SK-N-MC (cell line): ENCODE results near the gene MTARC2.

ENCODE experiments used
- DNase-seq: peaks from one replicate; pipeline ENCODE4 v3.0.0-alpha.2; 2011; ENCODE audit warnings: low read depth, low spot score
- H3K27ac ChIP-seq: fragments of 200-600 bp; sonication (generic); 2 replicates; pipeline ENCODE4 v1.5.1; 2016; ENCODE audit warnings: mixed run types
- H3K36me3 ChIP-seq: fragments of 200-600 bp; sonication (generic); 2 replicates; pipeline ENCODE4 v1.6.1; 2017; ENCODE audit warnings: antibody characterized with exemption, low read length, mixed read lengths; ENCODE audit not compliant: insufficient read depth
- H3K4me3 ChIP-seq: fragments of 200-600 bp; sonication (generic); 2 replicates; pipeline ENCODE4 v1.5.1; 2016
- H3K9ac ChIP-seq: fragments of 200-600 bp; sonication (generic); 2 replicates; pipeline ENCODE4 v1.8.0; 2017; ENCODE audit warnings: mixed run types, mixed read lengths; ENCODE audit not compliant: insufficient read length
- H3K9me3 ChIP-seq: fragments of 200-600 bp; sonication (generic); 2 replicates; pipeline ENCODE4 v1.6.1; 2017; ENCODE audit warnings: low read depth, mild to moderate bottlenecking, antibody characterized with exemption, low read length, moderate library complexity, mixed read lengths
- EZH2 ChIP-seq: fragments of 200-600 bp; sonication (generic); IDR thresholded peaks from one replicate; pipeline ENCODE4 v1.6.1; 2017; ENCODE audit warnings: antibody characterized with exemption
- FOXP2 ChIP-seq: optimal IDR thresholded peaks from 2 replicates; pipeline ENCODE3; 2011; ENCODE audit warnings: mild to moderate bottlenecking, moderate library complexity; ENCODE audit not compliant: insufficient read depth; ENCODE audit errors: extremely low read length, control extremely low read depth
- POLR2AphosphoS5 ChIP-seq: IDR thresholded peaks from 2 replicates; pipeline ENCODE4 v1.6.1; 2012; ENCODE audit warnings: mild to moderate bottlenecking, low read depth, low read length, borderline replicate concordance

Gene MTARC2

DNA sequence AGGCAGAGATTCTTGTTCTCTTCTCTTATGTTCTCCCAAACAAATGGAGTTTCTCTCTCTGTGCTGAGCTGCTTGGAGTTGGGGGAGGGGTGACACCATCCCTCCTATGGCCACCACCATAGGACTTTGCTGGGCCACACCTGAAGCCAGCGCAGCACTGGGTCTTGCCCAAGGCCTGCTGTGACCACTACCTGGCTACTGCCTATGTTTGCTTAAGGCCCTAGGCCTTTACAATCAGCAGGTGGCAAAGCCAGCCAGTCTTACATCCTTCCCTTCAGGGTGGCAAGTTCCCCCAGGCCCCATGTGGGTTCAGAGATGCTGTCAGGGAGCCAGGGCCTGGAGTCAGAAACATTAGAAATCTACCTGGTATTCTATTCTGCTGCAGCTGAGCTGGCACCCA lies 6.3 kb upstream of the MTARC2 start:
- H3K4me3 ChIP-seq, result no peak overlapping the region
- no peak for DNase-seq
- no peaks in the 10 kb centered on the region for H3K36me3 ChIP-seq
- no peak overlapping the region for H3K27ac ChIP-seq
- no peaks in the 10 kb centered on the region for H3K9me3 ChIP-seq
- H3K9ac ChIP-seq, result no peak overlapping the region
- TF ChIP-seq EZH2 (no peak), FOXP2 (no peak), POLR2AphosphoS5 (no peak)

DNA sequence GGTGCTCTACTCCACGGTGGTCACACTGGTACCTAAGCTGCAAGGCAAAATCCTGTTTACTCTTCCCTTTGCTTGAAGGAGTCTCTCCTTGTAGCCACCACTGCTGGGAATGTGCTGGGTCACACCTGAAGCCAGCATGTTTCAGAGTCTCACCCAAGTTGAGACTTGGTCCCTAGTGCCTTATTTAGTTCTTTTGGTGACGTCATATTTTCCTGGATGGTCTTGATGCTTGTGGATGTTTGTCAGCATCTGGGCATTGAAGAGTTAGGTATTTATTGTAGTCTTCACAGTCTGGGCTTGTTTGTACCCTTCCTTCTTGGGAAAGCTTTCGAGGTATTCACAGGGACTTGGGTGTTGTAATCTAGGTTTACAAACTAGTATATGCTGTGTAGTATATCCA lies 5.6 kb upstream of the MTARC2 start:
- Histone ChIP-seq H3K9me3 (no peaks in the 10 kb centered on the region), H3K36me3 (no peaks in the 10 kb centered on the region), H3K4me3 (no peak overlapping the region), H3K27ac (no peak overlapping the region), H3K9ac (no peak overlapping the region)
- no peak for DNase-seq
- TF ChIP-seq POLR2AphosphoS5 (no peak), EZH2 (no peak), FOXP2 (no peak)

DNA sequence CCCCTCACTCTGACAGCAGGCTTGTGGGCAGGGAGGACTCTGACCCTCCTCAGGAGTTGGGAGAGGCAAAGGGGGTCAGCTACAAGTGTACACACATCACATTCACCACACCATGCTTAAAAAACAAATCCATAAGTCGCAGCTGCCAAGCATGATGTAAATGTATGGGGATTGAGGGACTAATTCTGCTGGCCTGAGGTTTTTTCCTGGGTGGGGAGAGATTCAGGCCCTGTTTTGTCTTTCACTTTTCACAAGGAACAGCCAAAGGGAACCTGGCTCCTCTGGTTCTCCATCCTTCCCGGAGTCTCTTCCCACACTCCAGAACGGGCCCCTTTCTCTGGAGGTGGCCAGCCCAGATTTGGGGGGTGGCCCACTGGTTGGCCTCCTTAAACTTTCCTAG lies 1.3 kb upstream of the MTARC2 start:
- no peak overlapping the region for H3K27ac ChIP-seq
- no peak for DNase-seq
- no peak overlapping the region for H3K9ac ChIP-seq
- H3K36me3 ChIP-seq, result no peaks in the 10 kb centered on the region
- H3K9me3 ChIP-seq, result no peaks in the 10 kb centered on the region
- TF ChIP-seq POLR2AphosphoS5 (no peak), EZH2 (no peak), FOXP2 (no peak)
- H3K4me3 ChIP-seq, result no peak overlapping the region

DNA sequence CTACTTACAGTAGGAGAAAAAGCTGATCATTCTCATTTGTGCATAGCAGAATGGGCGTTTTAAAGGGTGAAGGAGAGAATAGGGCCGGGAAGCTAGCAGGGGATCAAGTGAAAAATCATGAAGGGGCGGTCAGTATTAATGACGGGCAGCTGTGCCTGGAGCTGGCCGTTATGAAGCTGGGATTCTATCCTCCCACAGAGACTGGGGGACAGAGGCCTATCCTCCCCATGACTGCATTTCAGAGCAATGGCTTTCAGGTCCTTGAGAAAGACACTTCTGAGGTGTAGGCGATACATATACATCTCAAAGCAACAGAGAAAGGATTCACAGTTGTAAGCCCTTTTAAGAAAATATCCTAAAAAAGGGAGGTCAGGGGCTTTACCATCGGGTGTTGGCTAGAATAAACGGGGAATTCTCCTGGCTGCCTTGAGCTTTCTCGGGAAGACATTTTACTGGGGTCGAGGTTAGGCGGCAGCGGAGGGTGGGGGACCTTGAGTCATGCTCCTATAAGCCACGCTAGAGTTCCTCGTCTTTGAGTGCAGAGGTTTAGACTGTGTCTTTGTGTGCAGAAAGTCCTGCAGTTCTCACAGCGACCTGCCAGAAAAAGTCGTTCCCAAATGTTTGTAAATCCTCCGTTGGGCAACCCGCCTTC lies 559 bp upstream of the MTARC2 start:
- Histone ChIP-seq H3K4me3 (no peak overlapping the region), H3K9me3 (no peaks in the 10 kb centered on the region), H3K36me3 (no peaks in the 10 kb centered on the region), H3K27ac (no peak overlapping the region), H3K9ac (no peak overlapping the region)
- no peak for DNase-seq
- TF ChIP-seq FOXP2 (no peak), EZH2 (no peak), POLR2AphosphoS5 (no peak)

DNA sequence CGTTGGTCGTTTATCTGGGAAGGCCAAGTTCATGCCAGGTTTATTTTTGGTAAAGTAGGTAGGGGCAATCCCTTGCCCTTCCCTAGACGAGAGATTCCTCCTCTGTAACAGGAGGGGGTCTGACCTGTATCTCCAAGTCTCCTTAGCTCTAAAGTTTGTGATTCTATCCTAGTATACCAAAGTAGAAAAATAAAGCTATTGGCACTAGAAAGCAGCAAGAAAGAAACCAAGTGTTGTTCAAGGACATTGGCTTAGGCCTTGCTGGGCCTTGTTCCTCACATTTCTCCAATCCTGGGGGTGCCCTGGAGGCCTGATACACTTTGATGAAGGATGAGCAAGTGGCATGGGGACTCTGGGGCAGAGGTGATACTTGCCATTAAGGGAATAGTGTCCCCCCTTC lies 814 bp downstream of the MTARC2 start:
- TF ChIP-seq POLR2AphosphoS5, result no peak
- TF ChIP-seq EZH2, result no peak
- TF ChIP-seq FOXP2, result no peak
- no peak overlapping the region for H3K4me3 ChIP-seq
- DNase-seq, result no peak
- no peaks in the 10 kb centered on the region for H3K36me3 ChIP-seq
- no peaks in the 10 kb centered on the region for H3K9me3 ChIP-seq
- no peak overlapping the region for H3K9ac ChIP-seq
- H3K27ac ChIP-seq, result no peak overlapping the region

DNA sequence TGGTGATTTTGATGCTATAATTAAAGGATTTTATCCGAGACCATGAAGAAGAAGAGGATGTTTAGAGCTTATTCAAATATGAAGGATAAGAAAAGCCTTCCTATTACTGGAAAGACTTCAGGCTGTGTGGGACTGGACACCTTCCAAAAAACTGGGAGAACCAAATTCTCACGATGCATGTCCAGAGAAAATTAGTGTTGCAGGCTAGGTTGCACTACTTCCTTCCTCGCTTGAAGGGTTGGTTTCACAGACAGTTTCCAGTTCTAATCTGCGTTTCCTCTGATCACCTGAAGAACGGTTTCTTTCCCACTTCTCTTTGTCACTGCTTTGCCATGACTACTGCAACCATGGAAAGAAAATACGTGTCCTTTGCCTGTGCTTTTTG lies 2.0 kb downstream of the MTARC2 start:
- DNase-seq, result no peak
- no peak overlapping the region for H3K9ac ChIP-seq
- TF ChIP-seq POLR2AphosphoS5 (no peak), FOXP2 (no peak), EZH2 (no peak)
- no peaks in the 10 kb centered on the region for H3K36me3 ChIP-seq
- H3K27ac ChIP-seq, result no peak overlapping the region
- no peak overlapping the region for H3K4me3 ChIP-seq
- no peaks in the 10 kb centered on the region for H3K9me3 ChIP-seq

DNA sequence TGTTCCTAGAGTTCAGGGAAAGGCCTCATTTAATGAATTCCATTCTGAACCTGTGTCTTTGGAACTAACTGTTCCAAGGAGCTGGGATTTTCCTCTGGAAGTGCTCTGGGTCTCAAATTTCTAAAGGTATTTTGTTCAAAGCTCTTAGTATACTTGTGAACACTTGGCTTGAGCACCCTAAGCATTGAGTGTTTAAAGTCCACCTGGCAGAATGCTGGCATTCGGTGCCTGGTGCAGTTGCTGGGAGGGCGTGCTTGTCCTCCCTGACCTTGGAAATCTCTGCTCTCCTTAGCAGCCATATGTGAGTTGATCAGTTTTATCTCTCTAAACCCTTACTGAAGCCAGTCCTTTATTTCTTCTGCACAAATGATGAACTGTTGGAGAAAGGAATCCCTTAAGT lies 3.0 kb downstream of the MTARC2 start:
- no peak overlapping the region for H3K9ac ChIP-seq
- TF ChIP-seq FOXP2, result no peak
- TF ChIP-seq POLR2AphosphoS5, result no peak
- TF ChIP-seq EZH2, result no peak
- H3K9me3 ChIP-seq, result no peaks in the 10 kb centered on the region
- no peaks in the 10 kb centered on the region for H3K36me3 ChIP-seq
- H3K4me3 ChIP-seq, result no peak overlapping the region
- H3K27ac ChIP-seq, result no peak overlapping the region
- DNase-seq, result no peak

DNA sequence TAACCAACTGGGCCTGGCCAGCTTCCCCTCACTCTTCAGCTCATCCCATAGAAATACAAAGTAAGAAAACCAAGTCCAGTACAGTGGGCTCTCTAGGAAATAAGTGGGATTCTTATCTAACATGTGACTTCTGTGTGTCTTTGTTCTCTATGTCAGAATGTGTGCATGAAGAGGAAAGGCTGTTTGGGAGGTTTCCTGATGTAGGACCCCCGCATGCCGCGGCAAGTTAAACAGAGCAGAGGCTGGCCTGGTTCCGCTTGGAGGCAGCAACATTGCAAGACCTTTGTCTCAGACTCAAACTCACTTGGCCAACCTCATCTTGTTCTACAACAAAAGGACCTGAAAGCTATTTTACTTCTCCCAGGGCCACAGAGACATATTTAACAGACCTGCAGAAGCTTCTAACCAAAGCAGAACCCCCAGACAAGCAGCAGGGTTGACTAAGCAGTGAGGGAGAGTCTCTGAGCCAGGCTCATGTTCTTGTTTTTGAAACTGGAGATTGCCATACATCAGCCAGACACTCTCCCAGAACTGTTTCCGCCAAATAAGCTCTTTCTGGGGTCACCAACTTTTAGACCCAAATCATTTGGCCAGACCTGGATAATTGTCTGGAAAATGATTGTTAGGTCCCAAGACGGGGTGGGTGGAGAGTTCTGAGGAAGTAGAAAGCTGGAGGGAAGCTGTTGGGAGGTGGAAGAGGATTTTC lies 6.2 kb downstream of the MTARC2 start:
- TF ChIP-seq FOXP2 (no peak), EZH2 (no peak), POLR2AphosphoS5 (no peak)

DNA sequence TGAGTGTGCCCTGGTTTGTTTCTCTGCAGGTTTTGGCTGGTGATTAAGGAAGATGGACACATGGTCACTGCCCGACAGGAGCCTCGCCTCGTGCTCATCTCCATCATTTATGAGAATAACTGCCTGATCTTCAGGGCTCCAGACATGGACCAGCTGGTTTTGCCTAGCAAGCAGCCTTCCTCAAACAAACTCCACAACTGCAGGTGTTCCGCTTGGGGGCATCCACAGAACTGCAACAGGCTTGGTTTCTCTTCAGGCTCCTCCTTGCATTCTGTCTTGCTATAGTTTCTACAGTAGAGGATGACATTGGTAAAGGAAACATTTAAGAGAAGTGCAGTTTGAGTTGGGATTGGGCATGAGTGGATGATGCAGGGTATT lies 6.8 kb downstream of the MTARC2 start:
- TF ChIP-seq FOXP2 (no peak), EZH2 (no peak), POLR2AphosphoS5 (no peak)
- Histone ChIP-seq H3K36me3 (no peaks in the 10 kb centered on the region), H3K27ac (no peak overlapping the region), H3K9ac (no peak overlapping the region), H3K4me3 (no peak overlapping the region), H3K9me3 (no peaks in the 10 kb centered on the region)
- DNase-seq, result no peak

More for the DNA sequence above, 6.2 kb downstream of the MTARC2 start:
- Histone ChIP-seq H3K9me3 (no peaks in the 10 kb centered on the region), H3K9ac (no peak overlapping the region), H3K36me3 (no peaks in the 10 kb centered on the region), H3K4me3 (no peak overlapping the region), H3K27ac (no peak overlapping the region)
- no peak for DNase-seq

DNA sequence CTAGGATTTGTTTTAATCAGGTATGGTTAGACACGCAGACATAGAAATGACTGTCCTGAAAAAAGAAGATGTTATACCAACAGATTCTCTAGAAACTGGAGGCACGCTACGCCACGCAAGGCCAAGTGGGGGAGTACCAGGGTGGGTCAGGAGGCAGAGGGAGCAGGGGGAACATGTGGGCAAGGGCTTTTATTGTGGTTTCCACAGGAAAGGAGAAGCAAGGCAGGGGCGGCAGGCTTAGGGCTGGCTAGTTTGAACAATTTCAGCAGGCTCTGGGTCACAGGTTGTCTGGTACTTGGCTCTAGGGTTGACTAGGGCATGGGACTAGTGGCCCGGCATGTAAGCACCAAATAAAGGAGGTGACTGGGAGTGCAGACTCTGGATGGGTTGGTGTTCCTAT lies 7.2 kb downstream of the MTARC2 start:
- Histone ChIP-seq H3K9me3 (no peaks in the 10 kb centered on the region), H3K4me3 (no peak overlapping the region), H3K27ac (no peak overlapping the region), H3K36me3 (no peaks in the 10 kb centered on the region), H3K9ac (no peak overlapping the region)
- no peak for TF ChIP-seq FOXP2
- TF ChIP-seq POLR2AphosphoS5, result no peak
- no peak for TF ChIP-seq EZH2
- no peak for DNase-seq
